ENCODE results near the gene LUC7L2.

LUC7L2 gene

DNA sequence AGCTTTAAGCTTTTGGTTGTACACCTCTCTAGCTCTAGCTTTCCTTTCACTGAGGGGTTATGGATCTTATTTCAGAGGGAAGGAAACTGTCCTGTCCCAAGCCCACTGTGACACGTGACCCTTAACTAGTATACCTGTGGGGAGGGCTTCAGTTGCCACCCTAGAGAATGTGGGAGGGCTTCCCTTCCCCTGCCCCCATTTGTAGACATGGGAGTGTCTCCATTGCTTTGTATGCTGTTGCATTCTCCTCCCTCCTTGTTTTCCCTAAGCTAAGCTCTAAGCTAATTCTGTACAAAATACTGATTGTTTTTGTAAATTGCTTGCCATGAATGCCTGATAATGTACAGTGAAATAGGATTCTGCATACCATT is 11.2 kb downstream of the LUC7L2 start:
- H3K27ac ChIP-seq = no peak overlapping the region
- intact Hi-C loops (cut with DNase I; ENCODE audit: low total_unique reads) = no loop called here
- peaks cover 0 to under 1% (median 0%) of the 10 kb centered on the region in 3 donors for H3K36me3 ChIP-seq

DNA sequence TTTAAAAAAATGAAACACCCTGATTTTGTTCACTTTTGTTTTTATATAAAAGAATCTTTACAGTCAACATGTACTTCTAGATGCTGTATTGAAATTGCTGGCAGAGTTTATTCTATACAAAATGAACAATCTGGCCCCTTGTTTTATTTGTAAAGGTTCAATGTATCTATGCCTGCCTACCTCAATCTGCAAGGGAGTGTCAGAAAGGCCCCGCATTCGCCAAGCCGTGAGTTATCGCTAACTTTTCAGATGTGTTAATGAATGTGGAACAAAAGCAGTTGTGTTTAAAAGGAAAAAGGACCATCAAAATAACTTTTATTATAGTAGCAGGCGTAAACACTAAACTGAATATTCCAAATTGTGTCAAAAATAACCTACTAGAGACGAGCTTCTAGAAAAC is 14.6 kb downstream of the LUC7L2 start:
- Histone ChIP-seq H3K9me3 (no peaks in the 10 kb centered on the region), H3K27ac (no peak overlapping the region), H3K36me3 (peaks cover 24 to 34% (median 25%) of the 10 kb centered on the region in 3 donors), H3K4me1 (peaks cover 0 to 64% (median 22%) of the 10 kb centered on the region in 4 donors), H3K4me3 (no peak overlapping the region), H3K27me3 (no peaks in the 10 kb centered on the region)
- intact Hi-C loops (cut with DNase I; ENCODE audit: low total_unique reads) = no loop called here
- TF ChIP-seq CTCF (IDR thresholded peaks at IDR 0.05) = no peak
- no peak for DNase-seq

More for the DNA sequence above, 11.2 kb downstream of the LUC7L2 start:
- H3K4me1 ChIP-seq = peaks cover 0 to 84% (median 26%) of the 10 kb centered on the region in 4 donors
- H3K27me3 ChIP-seq = no peaks in the 10 kb centered on the region
- DNase-seq = no peak
- no peak for TF ChIP-seq CTCF (IDR thresholded peaks at IDR 0.05)
- H3K4me3 ChIP-seq = no peak overlapping the region
- H3K9me3 ChIP-seq = no peaks in the 10 kb centered on the region

- no peak for TF ChIP-seq CTCF (IDR thresholded peaks at IDR 0.05)
- no peak overlapping the region for H3K4me3 ChIP-seq
- intact Hi-C loops (cut with DNase I; ENCODE audit: low total_unique reads) = no loop called here
Measured at GRCh38 chr7:139382439-139382838, 22.7 kb downstream of the LUC7L2 start.

GRCh38 chr7:139384611-139385010 is 24.9 kb downstream of the LUC7L2 start:
- Histone ChIP-seq H3K4me3 (no peak overlapping the region), H3K27me3 (no peaks in the 10 kb centered on the region), H3K9me3 (no peaks in the 10 kb centered on the region), H3K4me1 (no peaks in the 10 kb centered on the region), H3K27ac (no peak overlapping the region), H3K36me3 (peaks cover 56 to 83% (median 66%) of the 10 kb centered on the region in 3 donors)
- no peak for DNase-seq
- no peak for TF ChIP-seq CTCF (IDR thresholded peaks at IDR 0.05)
- intact Hi-C loops (cut with DNase I; ENCODE audit: low total_unique reads) = no loop called here

More at GRCh38 chr7:139382439-139382838, 22.7 kb downstream of the LUC7L2 start:
- Histone ChIP-seq H3K27ac (no peak overlapping the region), H3K4me1 (no peaks in the 10 kb centered on the region), H3K27me3 (no peaks in the 10 kb centered on the region), H3K36me3 (peaks cover 68 to 86% (median 74%) of the 10 kb centered on the region in 3 donors), H3K9me3 (no peaks in the 10 kb centered on the region)
- DNase-seq = no peak

DNA sequence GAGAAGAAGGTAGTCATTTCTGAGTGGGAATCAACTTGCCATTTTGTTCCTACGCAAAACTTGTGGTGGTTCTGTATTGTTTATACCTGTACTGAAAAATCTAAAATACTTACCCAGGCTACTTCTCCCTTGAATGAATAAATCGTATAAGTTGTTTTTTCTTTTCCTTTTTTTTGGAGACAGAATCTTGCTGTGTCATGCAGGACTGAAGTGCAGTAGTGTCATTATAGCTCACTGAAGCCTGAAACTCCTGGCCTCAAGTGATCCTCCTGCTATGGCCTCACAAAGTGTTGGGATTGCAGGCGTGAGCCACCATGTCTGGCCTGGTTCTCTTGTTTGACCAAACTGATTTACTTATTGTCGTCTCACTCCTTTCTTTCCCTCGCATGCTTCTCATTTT is 27.9 kb downstream of the LUC7L2 start:
- peaks cover 57 to 77% (median 61%) of the 10 kb centered on the region in 3 donors for H3K36me3 ChIP-seq
- no peak for DNase-seq
- no peaks in the 10 kb centered on the region for H3K9me3 ChIP-seq
- H3K4me1 ChIP-seq = no peaks in the 10 kb centered on the region
- no peaks in the 10 kb centered on the region for H3K27me3 ChIP-seq
- H3K27ac ChIP-seq = no peak overlapping the region
- intact Hi-C loops (cut with DNase I; ENCODE audit: low total_unique reads) = no loop called here
- no peak overlapping the region for H3K4me3 ChIP-seq
- TF ChIP-seq CTCF (IDR thresholded peaks at IDR 0.05) = no peak

- no peaks in the 10 kb centered on the region for H3K9me3 ChIP-seq
- H3K27me3 ChIP-seq = no peaks in the 10 kb centered on the region
- no peak for TF ChIP-seq CTCF (IDR thresholded peaks at IDR 0.05)
- H3K27ac ChIP-seq = no peak overlapping the region
- peaks cover 50 to 70% (median 60%) of the 10 kb centered on the region in 3 donors for H3K36me3 ChIP-seq
- no peak for DNase-seq
- intact Hi-C loops (cut with DNase I; ENCODE audit: low total_unique reads) = no loop called here
- H3K4me1 ChIP-seq = no peaks in the 10 kb centered on the region
- no peak overlapping the region for H3K4me3 ChIP-seq
Measured at GRCh38 chr7:139389091-139389490, 29.4 kb downstream of the LUC7L2 start.
